ENCODE data around the gene ZBTB26.

Gene ZBTB26

DNA sequence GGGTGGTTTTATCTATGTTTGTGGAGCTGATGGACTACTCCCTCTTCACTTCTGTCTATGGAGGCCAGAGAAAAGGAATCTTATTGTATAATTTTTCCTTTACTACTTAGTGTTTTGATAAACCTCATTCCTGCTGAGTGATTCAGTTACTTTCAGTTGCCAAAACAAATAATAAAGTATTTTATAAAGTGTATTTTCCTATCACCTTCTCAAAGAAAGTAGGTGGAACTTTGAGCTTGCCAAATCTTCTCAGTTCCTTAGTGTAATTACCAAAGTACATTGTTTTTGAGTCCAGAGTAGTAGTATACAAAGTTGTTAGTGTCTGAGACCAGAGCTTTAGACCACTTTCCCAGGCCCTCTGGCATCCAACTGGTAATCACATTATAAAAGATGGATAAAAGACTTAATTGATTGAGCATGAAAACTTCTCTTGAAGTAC is 23.0 kb upstream of the ZBTB26 start:
- no peak overlapping the region for H3K4me3 ChIP-seq (ENCODE audit: low read depth, low read length)
- DNase-seq (ENCODE audit: low read depth): no peak
- TF ChIP-seq, protein P1, sequence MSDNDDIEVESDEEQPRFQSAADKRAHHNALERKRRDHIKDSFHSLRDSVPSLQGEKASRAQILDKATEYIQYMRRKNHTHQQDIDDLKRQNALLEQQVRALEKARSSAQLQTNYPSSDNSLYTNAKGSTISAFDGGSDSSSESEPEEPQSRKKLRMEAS (IDR thresholded peaks at IDR 0.05; ENCODE audit: low read depth, low read length): no peak
- TF ChIP-seq, protein P2, sequence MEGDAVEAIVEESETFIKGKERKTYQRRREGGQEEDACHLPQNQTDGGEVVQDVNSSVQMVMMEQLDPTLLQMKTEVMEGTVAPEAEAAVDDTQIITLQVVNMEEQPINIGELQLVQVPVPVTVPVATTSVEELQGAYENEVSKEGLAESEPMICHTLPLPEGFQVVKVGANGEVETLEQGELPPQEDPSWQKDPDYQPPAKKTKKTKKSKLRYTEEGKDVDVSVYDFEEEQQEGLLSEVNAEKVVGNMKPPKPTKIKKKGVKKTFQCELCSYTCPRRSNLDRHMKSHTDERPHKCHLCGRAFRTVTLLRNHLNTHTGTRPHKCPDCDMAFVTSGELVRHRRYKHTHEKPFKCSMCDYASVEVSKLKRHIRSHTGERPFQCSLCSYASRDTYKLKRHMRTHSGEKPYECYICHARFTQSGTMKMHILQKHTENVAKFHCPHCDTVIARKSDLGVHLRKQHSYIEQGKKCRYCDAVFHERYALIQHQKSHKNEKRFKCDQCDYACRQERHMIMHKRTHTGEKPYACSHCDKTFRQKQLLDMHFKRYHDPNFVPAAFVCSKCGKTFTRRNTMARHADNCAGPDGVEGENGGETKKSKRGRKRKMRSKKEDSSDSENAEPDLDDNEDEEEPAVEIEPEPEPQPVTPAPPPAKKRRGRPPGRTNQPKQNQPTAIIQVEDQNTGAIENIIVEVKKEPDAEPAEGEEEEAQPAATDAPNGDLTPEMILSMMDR (IDR thresholded peaks at IDR 0.05; ENCODE audit: low read depth, low read length): no peak
- TF ChIP-seq MYC (IDR thresholded peaks at IDR 0.05; ENCODE audit: low read depth, low read length) (no peak), POLR2A (IDR thresholded peaks at IDR 0.05; ENCODE audit: extremely low read depth, insufficient read length) (no peak)

DNA sequence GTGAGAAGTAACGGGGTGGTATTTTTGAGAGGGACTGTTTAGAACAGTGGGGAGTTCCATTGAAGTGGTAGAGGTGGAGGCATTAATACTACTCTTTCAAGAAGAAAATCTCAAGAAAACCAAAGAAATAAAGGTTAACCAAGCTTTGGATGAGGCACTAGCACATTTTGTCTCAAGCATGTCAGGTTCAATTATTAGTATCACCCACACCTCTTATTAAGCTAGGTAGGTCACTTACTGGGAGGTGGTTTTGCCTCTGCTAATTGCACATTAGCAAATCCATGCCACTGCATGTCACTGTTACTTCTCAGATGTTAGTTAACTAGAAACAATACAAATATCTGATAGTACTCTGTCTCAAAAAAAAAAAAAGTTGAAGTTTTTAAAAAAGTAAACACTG is 19.7 kb upstream of the ZBTB26 start:
- H3K4me3 ChIP-seq (ENCODE audit: low read depth, low read length): no peak overlapping the region
- no peak for DNase-seq (ENCODE audit: low read depth)
- TF ChIP-seq, protein P2 (IDR thresholded peaks at IDR 0.05; ENCODE audit: low read depth, low read length): no peak
- TF ChIP-seq, protein P1 (IDR thresholded peaks at IDR 0.05; ENCODE audit: low read depth, low read length): no peak
- TF ChIP-seq POLR2A (IDR thresholded peaks at IDR 0.05; ENCODE audit: extremely low read depth, insufficient read length): no peak
- TF ChIP-seq MYC (IDR thresholded peaks at IDR 0.05; ENCODE audit: low read depth, low read length): no peak

DNA sequence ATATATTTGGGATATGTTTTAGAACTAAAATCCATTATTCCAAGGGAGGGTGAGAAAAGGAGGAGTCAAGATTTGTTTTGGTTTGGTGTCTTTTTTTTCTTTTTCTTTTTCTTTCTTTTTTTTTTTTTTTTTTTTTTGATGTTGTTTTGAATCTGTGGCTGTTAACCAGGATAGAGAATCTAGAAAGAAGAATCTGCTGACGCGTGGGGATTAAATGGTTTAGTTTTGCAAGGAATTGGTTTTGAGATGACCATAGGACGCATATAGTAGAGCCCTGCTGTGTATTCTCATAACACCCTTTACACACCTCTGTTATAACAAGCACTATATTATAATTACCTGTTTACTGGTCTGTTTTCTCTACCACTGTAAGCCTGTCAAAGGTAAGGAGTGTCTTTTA is 19.0 kb upstream of the ZBTB26 start:
- TF ChIP-seq MYC (IDR thresholded peaks at IDR 0.05; ENCODE audit: low read depth, low read length): no peak
- no peak for TF ChIP-seq POLR2A (IDR thresholded peaks at IDR 0.05; ENCODE audit: extremely low read depth, insufficient read length)
- TF ChIP-seq, protein P1 (IDR thresholded peaks at IDR 0.05; ENCODE audit: low read depth, low read length): no peak
- TF ChIP-seq, protein P2 (IDR thresholded peaks at IDR 0.05; ENCODE audit: low read depth, low read length): no peak
- DNase-seq (ENCODE audit: low read depth): no peak
- no peak overlapping the region for H3K4me3 ChIP-seq (ENCODE audit: low read depth, low read length)

DNA sequence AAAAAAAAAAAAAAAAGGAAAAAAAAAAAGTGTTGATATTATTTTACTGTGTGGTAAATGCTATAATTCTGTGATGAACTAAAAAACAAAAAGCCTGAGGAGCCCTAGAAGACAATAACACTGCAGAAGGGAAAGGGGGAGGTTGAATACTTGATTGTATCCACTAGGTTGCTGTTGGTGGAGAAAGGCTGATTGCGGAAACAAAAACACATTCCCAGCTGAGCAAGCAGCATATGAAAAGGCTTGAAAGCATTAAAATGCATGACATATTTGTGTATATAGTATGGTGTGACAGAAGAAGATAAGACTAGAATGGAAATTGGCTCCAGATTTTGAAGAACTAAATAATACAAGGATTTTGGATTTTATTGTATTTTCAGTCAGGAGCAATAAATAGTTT is 18.4 kb upstream of the ZBTB26 start:
- TF ChIP-seq, protein P2 (IDR thresholded peaks at IDR 0.05; ENCODE audit: low read depth, low read length): no peak
- TF ChIP-seq MYC (IDR thresholded peaks at IDR 0.05; ENCODE audit: low read depth, low read length) (no peak), POLR2A (IDR thresholded peaks at IDR 0.05; ENCODE audit: extremely low read depth, insufficient read length) (no peak)
- TF ChIP-seq, protein P1 (IDR thresholded peaks at IDR 0.05; ENCODE audit: low read depth, low read length): no peak
- no peak overlapping the region for H3K4me3 ChIP-seq (ENCODE audit: low read depth, low read length)
- no peak for DNase-seq (ENCODE audit: low read depth)

DNA sequence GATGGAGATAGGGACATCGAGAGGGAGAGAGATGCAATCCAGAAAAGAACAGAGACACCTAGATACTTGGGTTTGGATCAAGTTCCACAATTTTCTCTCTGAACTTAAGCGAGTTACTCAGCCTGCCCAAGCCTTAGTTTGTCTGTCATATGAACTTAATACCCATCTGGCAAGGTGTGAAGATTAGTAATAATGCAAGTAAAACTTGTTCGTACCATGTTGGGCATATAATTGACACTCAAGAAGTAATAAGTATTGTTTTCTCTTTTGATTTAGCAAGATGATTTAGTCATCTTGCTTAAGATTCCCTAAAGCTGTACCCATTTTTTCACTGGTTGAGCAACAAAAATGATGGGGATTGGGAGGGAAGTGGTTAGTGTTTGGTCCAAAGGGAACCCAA is 17.0 kb upstream of the ZBTB26 start:
- no peak overlapping the region for H3K4me3 ChIP-seq (ENCODE audit: low read depth, low read length)
- no peak for TF ChIP-seq MYC (IDR thresholded peaks at IDR 0.05; ENCODE audit: low read depth, low read length)
- TF ChIP-seq, protein P2 (IDR thresholded peaks at IDR 0.05; ENCODE audit: low read depth, low read length): no peak
- TF ChIP-seq POLR2A (IDR thresholded peaks at IDR 0.05; ENCODE audit: extremely low read depth, insufficient read length): no peak
- TF ChIP-seq, protein P1 (IDR thresholded peaks at IDR 0.05; ENCODE audit: low read depth, low read length): no peak
- DNase-seq (ENCODE audit: low read depth): no peak

All from NB4 (cell line).